Kidney (tissue), 14 donors: ENCODE data around the gene PATJ. TPM values are rescaled to one million over a fixed set of nuclear protein-coding genes. Genes with fewer than 3 reads are reported as not detected.

Experiments
- DNase-seq, 5 donors: peaks; one replicate each; pipeline ENCODE4 v3.0.0-alpha.2; 2013 to 2020
- FAIRE-seq: peaks from 2 replicates; lab custom pipeline; 2012; peaks lifted over from hg19 to GRCh38; lab: Jason Lieb, UNC
- H3K27ac ChIP-seq, 2 donors: one replicate each; pipeline ENCODE4 v1.7.0; 2013; ENCODE audit warnings: low read depth in 2 of 2, low read length in 2 of 2, inconsistent platforms in 1 of 2
- H3K27me3 ChIP-seq: one replicate; pipeline ENCODE4 v1.7.1; 2013; ENCODE audit warnings: low read length, inconsistent platforms; ENCODE audit not compliant: control insufficient read depth, insufficient read depth
- H3K36me3 ChIP-seq, 3 donors: one replicate each; pipeline versions ENCODE4 v1.7.0 to v1.7.1; 2013; ENCODE audit warnings: low read length in 3 of 3, control low read depth in 1 of 3, inconsistent platforms in 1 of 3; ENCODE audit not compliant: insufficient read depth in 3 of 3, control insufficient read depth in 2 of 3
- H3K4me1 ChIP-seq, 3 donors: one replicate each; pipeline versions ENCODE4 v1.7.0 to v1.7.1; 2013; ENCODE audit warnings: low read length in 3 of 3, inconsistent platforms in 1 of 3, low read depth in 1 of 3; ENCODE audit not compliant: control insufficient read depth in 2 of 3, insufficient read depth in 2 of 3
- H3K4me3 ChIP-seq, 3 donors: one replicate each; pipeline versions ENCODE4 v1.7.0 to v1.8.1; 2013; ENCODE audit warnings: low read length in 3 of 3, control low read depth in 1 of 3, inconsistent platforms in 1 of 3
- H3K9ac ChIP-seq, 3 donors: one replicate each; pipeline versions ENCODE4 v1.7.0 to v1.7.1; 2013; ENCODE audit warnings: low read length in 3 of 3, control low read depth in 1 of 3, inconsistent platforms in 1 of 3
- H3K9me3 ChIP-seq, 3 donors: one replicate each; pipeline versions ENCODE4 v1.7.0 to v1.7.1; 2013; ENCODE audit warnings: low read length in 3 of 3, control low read depth in 1 of 3, inconsistent platforms in 1 of 3; ENCODE audit not compliant: control insufficient read depth in 2 of 3, insufficient read depth in 1 of 3
- CTCF ChIP-seq: IDR thresholded peaks from 3 replicates; pipeline ENCODE4 v1.5.1; 2012; ENCODE audit warnings: mild to moderate bottlenecking, moderate library complexity, borderline replicate concordance; ENCODE audit not compliant: insufficient read depth; ENCODE audit errors: extremely low read depth
- intact Hi-C: fragments of 100-400 bp; cut with DNase I; formaldehyde crosslinking; loops from one replicate; pipeline ENCODE4 v1.11.1; 2022
- polyA plus RNA-seq: library from polyadenylated mRNA; stranded (reverse); fragments of 350-450 nt; fragmentation: Illumina TruSeq; extraction: RNeasy Lipid Tissue Mini Kit (QIAGEN cat#74804); gene quantifications from one replicate; pipeline ENCODE4 v1.2.3, GENCODE V29; 2014; ENCODE audit warnings: low read depth, low replicate concordance; ENCODE audit not compliant: insufficient read depth
- total RNA-seq: library from RNA; stranded (reverse); fragmentation: NEBNext Ultra II Directional; extraction: Animal tissue kit (Norgen Biotek cat#: 25700); gene quantifications from one replicate; pipeline ENCODE4 v1.2.1, GENCODE V29; 2021
- donor health status: control.
- donor health status: control.
- donor health status: control.
- donor health status: control.
- donor health status: control.
- donor health status: DM: yes; HTN: yes; CAD: no.
- donor health status: Normal renal cell carcinoma (clear cell type).

PATJ gene
- total and polyA plus RNA-seq, 2 donors from 2014 or later, result 44.0 to 98.0 TPM

GRCh38 chr1:62077821-62078220 lies 335.5 kb downstream of the PATJ start:
- no peak for TF ChIP-seq CTCF
- Histone ChIP-seq H3K9me3 (no peaks in the 10 kb centered on the region), H3K36me3 (peaks cover 0 to 18% (median 0%) of the 10 kb centered on the region in 3 donors), H3K27ac (no peak overlapping the region), H3K27me3 (no peaks in the 10 kb centered on the region), H3K4me3 (no peak overlapping the region), H3K4me1 (no peaks in the 10 kb centered on the region), H3K9ac (no peak overlapping the region)
- FAIRE-seq (no peak), DNase-seq (no peak)
- intact Hi-C loops, result no loop called here

GRCh38 chr1:62082456-62083363 lies 340.4 kb downstream of the PATJ start:
- Histone ChIP-seq H3K9ac (no peak overlapping the region), H3K4me1 (peaks cover 0 to 2% (median 0%) of the 10 kb centered on the region in 3 donors), H3K27ac (no peak overlapping the region), H3K36me3 (peaks cover 0 to 21% (median 6%) of the 10 kb centered on the region in 3 donors), H3K9me3 (no peaks in the 10 kb centered on the region), H3K27me3 (no peaks in the 10 kb centered on the region), H3K4me3 (no peak overlapping the region)
- DNase-seq (peak in 4 of 5 donors; percentile 21 to 53 (median 41)), FAIRE-seq (no peak)
- intact Hi-C loops, result no loop called here
- peak; percentile 81 for TF ChIP-seq CTCF

GRCh38 chr1:62084310-62084890 lies 342.1 kb downstream of the PATJ start:
- DNase-seq, result peak in 1 of 5 donors; percentile 57

More at GRCh38 chr1:62084310-62084890, 342.1 kb downstream of the PATJ start:
- Histone ChIP-seq H3K27ac (no peak overlapping the region), H3K4me1 (peaks cover 0 to 2% (median 0%) of the 10 kb centered on the region in 3 donors), H3K27me3 (no peaks in the 10 kb centered on the region), H3K9me3 (no peaks in the 10 kb centered on the region), H3K36me3 (peaks cover 0 to 14% (median 11%) of the 10 kb centered on the region in 3 donors), H3K4me3 (no peak overlapping the region), H3K9ac (no peak overlapping the region)
- intact Hi-C loops, result no loop called here
- no peak for FAIRE-seq
- TF ChIP-seq CTCF, result no peak
